ENCODE results near the gene IL22.
A peak's percentile ranks its signal among the peaks of the same experiment; 100 is the strongest.

Gene IL22

GRCh38 chr12:68250454-68250853, 3.0 kb downstream of the IL22 start:
- no peaks in the 10 kb centered on the region for H3K9me3 Mint-ChIP-seq
- H3K4me3 Mint-ChIP-seq, result no peak overlapping the region
- no peak overlapping the region for H3K27ac Mint-ChIP-seq
- H3K36me3 Mint-ChIP-seq (ENCODE audit: insufficient read depth), result peaks cover 3% of the 10 kb centered on the region
- H3K27me3 Mint-ChIP-seq, result peaks cover 16 to 42% of the 10 kb centered on the region in 2 donors
- ATAC-seq (replicated peaks) (no peak), DNase-seq (no peak)
- H3K4me1 Mint-ChIP-seq (ENCODE audit: low read depth in 2 of 2), result peaks cover 0 to 1% of the 10 kb centered on the region in 2 donors

GRCh38 chr12:68247785-68248184, 5.6 kb downstream of the IL22 start:
- ATAC-seq (replicated peaks) (no peak), DNase-seq (no peak)
- H3K36me3 Mint-ChIP-seq (ENCODE audit: insufficient read depth), result peaks cover 3% of the 10 kb centered on the region
- H3K4me3 Mint-ChIP-seq, result no peak overlapping the region
- H3K27me3 Mint-ChIP-seq, result peaks cover 11 to 23% of the 10 kb centered on the region in 2 donors
- peak overlapping the region in 1 of 2 donors; percentile 35 for H3K27ac Mint-ChIP-seq
- peaks cover 0 to under 1% of the 10 kb centered on the region in 2 donors for H3K4me1 Mint-ChIP-seq (ENCODE audit: low read depth in 2 of 2)
- H3K9me3 Mint-ChIP-seq, result no peaks in the 10 kb centered on the region

GRCh38 chr12:68246350-68246749, 7.1 kb downstream of the IL22 start:
- Mint-ChIP-seq H3K27me3 (peaks cover 0 to 9% of the 10 kb centered on the region in 2 donors), H3K36me3 (ENCODE audit: insufficient read depth) (peaks cover 3% of the 10 kb centered on the region), H3K9me3 (no peaks in the 10 kb centered on the region), H3K4me1 (ENCODE audit: low read depth in 2 of 2) (peaks cover 0 to under 1% of the 10 kb centered on the region in 2 donors), H3K27ac (no peak overlapping the region), H3K4me3 (no peak overlapping the region)
- ATAC-seq (replicated peaks), result no peak
- no peak for DNase-seq

- no peaks in the 10 kb centered on the region for H3K9me3 Mint-ChIP-seq
These were observed 8.0 kb downstream of the IL22 start for GRCh38 chr12:68245180-68246021.

GRCh38 chr12:68242777-68243176, 10.6 kb downstream of the IL22 start:
- peaks cover 12 to 18% of the 10 kb centered on the region in 2 donors for H3K4me1 Mint-ChIP-seq (ENCODE audit: low read depth in 2 of 2)
- peaks cover 3% of the 10 kb centered on the region for H3K36me3 Mint-ChIP-seq (ENCODE audit: insufficient read depth)
- H3K9me3 Mint-ChIP-seq, result no peaks in the 10 kb centered on the region
- no peak overlapping the region for H3K27ac Mint-ChIP-seq
- DNase-seq, result no peak
- H3K27me3 Mint-ChIP-seq, result peaks cover 0 to 9% of the 10 kb centered on the region in 2 donors
- no peak overlapping the region for H3K4me3 Mint-ChIP-seq
- no peak for ATAC-seq (replicated peaks)

More at GRCh38 chr12:68245180-68246021, 8.0 kb downstream of the IL22 start:
- H3K4me3 Mint-ChIP-seq, result no peak overlapping the region
- peaks cover 8 to 10% of the 10 kb centered on the region in 2 donors for H3K4me1 Mint-ChIP-seq (ENCODE audit: low read depth in 2 of 2)
- no peak overlapping the region for H3K27ac Mint-ChIP-seq
- DNase-seq (no peak), ATAC-seq (replicated peaks) (no peak)
- peaks cover 3% of the 10 kb centered on the region for H3K36me3 Mint-ChIP-seq (ENCODE audit: insufficient read depth)
- H3K27me3 Mint-ChIP-seq, result peaks cover 0 to 9% of the 10 kb centered on the region in 2 donors

GRCh38 chr12:68240975-68241374, 12.4 kb downstream of the IL22 start:
- ATAC-seq (replicated peaks), result peak; percentile 92
- no peaks in the 10 kb centered on the region for H3K36me3 Mint-ChIP-seq (ENCODE audit: insufficient read depth)
- H3K27me3 Mint-ChIP-seq, result peaks cover 0 to under 1% of the 10 kb centered on the region in 2 donors
- H3K27ac Mint-ChIP-seq, result peak overlapping the region; percentile 88 to 94
- peaks cover 16 to 33% of the 10 kb centered on the region in 2 donors for H3K4me1 Mint-ChIP-seq (ENCODE audit: low read depth in 2 of 2)
- H3K9me3 Mint-ChIP-seq, result no peaks in the 10 kb centered on the region
- H3K4me3 Mint-ChIP-seq, result peak overlapping the region; percentile 61 to 71
- DNase-seq, result peak; percentile 19 to 41 (median 28)

GRCh38 chr12:68240079-68240478, 13.3 kb downstream of the IL22 start:
- peak overlapping the region; percentile 88 to 94 for H3K27ac Mint-ChIP-seq
- no peak overlapping the region for H3K4me3 Mint-ChIP-seq
- no peak for DNase-seq

GRCh38 chr12:68239309-68239982, 14.0 kb downstream of the IL22 start:
- H3K4me1 Mint-ChIP-seq (ENCODE audit: low read depth in 2 of 2), result peaks cover 17 to 35% of the 10 kb centered on the region in 2 donors
- no peaks in the 10 kb centered on the region for H3K36me3 Mint-ChIP-seq (ENCODE audit: insufficient read depth)
- H3K27ac Mint-ChIP-seq, result peak overlapping the region in 1 of 2 donors; percentile 88
- ATAC-seq (replicated peaks), result no peak
- no peaks in the 10 kb centered on the region for H3K9me3 Mint-ChIP-seq
- no peak for DNase-seq
- no peak overlapping the region for H3K4me3 Mint-ChIP-seq
- H3K27me3 Mint-ChIP-seq, result no peaks in the 10 kb centered on the region

More at GRCh38 chr12:68240079-68240478, 13.3 kb downstream of the IL22 start:
- no peak for ATAC-seq (replicated peaks)
- Mint-ChIP-seq H3K36me3 (ENCODE audit: insufficient read depth) (no peaks in the 10 kb centered on the region), H3K9me3 (no peaks in the 10 kb centered on the region), H3K27me3 (no peaks in the 10 kb centered on the region), H3K4me1 (ENCODE audit: low read depth in 2 of 2) (peaks cover 16 to 35% of the 10 kb centered on the region in 2 donors)

GRCh38 chr12:68237619-68238018, 15.8 kb downstream of the IL22 start:
- Mint-ChIP-seq H3K9me3 (no peaks in the 10 kb centered on the region), H3K27me3 (no peaks in the 10 kb centered on the region), H3K27ac (peak overlapping the region in 1 of 2 donors; percentile 92), H3K4me1 (ENCODE audit: low read depth in 2 of 2) (peaks cover 22 to 35% of the 10 kb centered on the region in 2 donors), H3K4me3 (peak overlapping the region in 1 of 2 donors; percentile 81), H3K36me3 (ENCODE audit: insufficient read depth) (no peaks in the 10 kb centered on the region)
- DNase-seq, result no peak
- ATAC-seq (replicated peaks), result no peak

- Mint-ChIP-seq H3K4me3 (peak overlapping the region; percentile 81 to 88), H3K27me3 (no peaks in the 10 kb centered on the region), H3K4me1 (ENCODE audit: low read depth in 2 of 2) (peaks cover 22 to 35% of the 10 kb centered on the region in 2 donors), H3K27ac (peak overlapping the region; percentile 92 to 94), H3K36me3 (ENCODE audit: insufficient read depth) (no peaks in the 10 kb centered on the region), H3K9me3 (no peaks in the 10 kb centered on the region)
- no peak for DNase-seq
- ATAC-seq (replicated peaks), result no peak
These were observed 16.3 kb downstream of the IL22 start for GRCh38 chr12:68237078-68237477.

- peak overlapping the region; percentile 92 to 94 for H3K27ac Mint-ChIP-seq
- peak overlapping the region; percentile 81 to 88 for H3K4me3 Mint-ChIP-seq
- no peaks in the 10 kb centered on the region for H3K27me3 Mint-ChIP-seq
- peaks cover 22 to 35% of the 10 kb centered on the region in 2 donors for H3K4me1 Mint-ChIP-seq (ENCODE audit: low read depth in 2 of 2)
- peak; percentile 73 for ATAC-seq (replicated peaks)
- no peaks in the 10 kb centered on the region for H3K36me3 Mint-ChIP-seq (ENCODE audit: insufficient read depth)
- DNase-seq, result peak; percentile 15 to 34 (median 17)
- H3K9me3 Mint-ChIP-seq, result no peaks in the 10 kb centered on the region
These were observed 16.9 kb downstream of the IL22 start for GRCh38 chr12:68236421-68237059.

- peak overlapping the region; percentile 92 to 94 for H3K27ac Mint-ChIP-seq
These were observed 17.8 kb downstream of the IL22 start for GRCh38 chr12:68235576-68235975.

GRCh38 chr12:68234140-68234539, 19.3 kb downstream of the IL22 start:
- H3K27me3 Mint-ChIP-seq, result no peaks in the 10 kb centered on the region
- H3K4me3 Mint-ChIP-seq, result no peak overlapping the region
- H3K4me1 Mint-ChIP-seq (ENCODE audit: low read depth in 2 of 2), result peaks cover 10 to 20% of the 10 kb centered on the region in 2 donors
- H3K27ac Mint-ChIP-seq, result peak overlapping the region in 1 of 2 donors; percentile 69
- H3K9me3 Mint-ChIP-seq, result no peaks in the 10 kb centered on the region
- no peaks in the 10 kb centered on the region for H3K36me3 Mint-ChIP-seq (ENCODE audit: insufficient read depth)
- ATAC-seq (replicated peaks) (peak; percentile 69), DNase-seq (no peak)

More at GRCh38 chr12:68235576-68235975, 17.8 kb downstream of the IL22 start:
- H3K9me3 Mint-ChIP-seq, result no peaks in the 10 kb centered on the region
- peak overlapping the region; percentile 81 to 88 for H3K4me3 Mint-ChIP-seq
- H3K36me3 Mint-ChIP-seq (ENCODE audit: insufficient read depth), result no peaks in the 10 kb centered on the region
- DNase-seq (no peak), ATAC-seq (replicated peaks) (no peak)
- no peaks in the 10 kb centered on the region for H3K27me3 Mint-ChIP-seq
- H3K4me1 Mint-ChIP-seq (ENCODE audit: low read depth in 2 of 2), result peaks cover 15 to 27% of the 10 kb centered on the region in 2 donors
